Fibroblast of lung (primary cell): Measurements from ENCODE around the gene MMRN2. TPM values are rescaled to one million over a fixed set of nuclear protein-coding genes. Genes with fewer than 3 reads are reported as not detected.

Experiments used
- DNase-seq, 2 donors: peaks; one replicate each; pipeline versions ENCODE4 v3.0.0 to v3.0.0-alpha.2; 2010; ENCODE audit warnings: low read depth in 2 of 2
- H2AFZ ChIP-seq: 2 replicates; pipeline ENCODE4 v1.5.1; 2012; ENCODE audit warnings: low read length, control low read depth, inconsistent platforms
- H3K27ac ChIP-seq: 2 replicates; pipeline ENCODE4 v1.5.1; 2011; ENCODE audit warnings: low read length, control low read depth; ENCODE audit not compliant: insufficient read depth
- H3K27me3 ChIP-seq: 2 replicates; pipeline ENCODE4 v1.5.1; 2011; ENCODE audit warnings: mild to moderate bottlenecking, low read length; ENCODE audit not compliant: control insufficient read depth, insufficient read depth
- H3K36me3 ChIP-seq: 2 replicates; pipeline ENCODE4 v1.5.1; 2011; ENCODE audit warnings: low read length; ENCODE audit not compliant: control insufficient read depth, insufficient read depth
- H3K4me1 ChIP-seq: 2 replicates; pipeline ENCODE4 v1.5.1; 2011; ENCODE audit warnings: low read length; ENCODE audit not compliant: control insufficient read depth, insufficient read depth; ENCODE audit errors: extremely low read depth
- H3K4me2 ChIP-seq: 2 replicates; pipeline ENCODE4 v1.5.1; 2011; ENCODE audit warnings: low read length, control low read depth; ENCODE audit not compliant: insufficient read depth; ENCODE audit errors: extremely low read depth
- H3K4me3 ChIP-seq, 4 experiments: fragments of 200-600 bp in 1 of 4; sonication (generic) in 1 of 4; replicated peaks in 1 of 4; 2 replicates each; pipeline ENCODE4 v1.5.1; 2011 to 2016; ENCODE audit warnings: low read length in 4 of 4, low read depth in 3 of 4, mild to moderate bottlenecking in 3 of 4, control low read depth in 2 of 4, inconsistent platforms in 1 of 4, mixed read lengths in 1 of 4; ENCODE audit not compliant: insufficient read depth in 1 of 4; ENCODE audit errors: control extremely low read depth in 1 of 4
- H3K79me2 ChIP-seq: 2 replicates; pipeline ENCODE4 v1.5.1; 2012; ENCODE audit warnings: mild to moderate bottlenecking, low read length, inconsistent platforms; ENCODE audit not compliant: control insufficient read depth, insufficient read depth
- H3K9ac ChIP-seq: 2 replicates; pipeline ENCODE4 v1.5.1; 2011; ENCODE audit warnings: mild to moderate bottlenecking, low read length, control low read depth; ENCODE audit not compliant: insufficient read depth
- H3K9me3 ChIP-seq: 2 replicates; pipeline ENCODE4 v1.5.1; 2012; ENCODE audit warnings: low read depth, low read length; ENCODE audit not compliant: control insufficient read depth, insufficient read depth
- H4K20me1 ChIP-seq: 2 replicates; pipeline ENCODE4 v1.5.1; 2011; ENCODE audit warnings: low read length; ENCODE audit not compliant: control insufficient read depth, insufficient read depth; ENCODE audit errors: extremely low read depth
- EZH2 ChIP-seq: IDR thresholded peaks from 2 replicates; pipeline ENCODE4 v1.5.1; 2012; ENCODE audit warnings: low read length, control low read depth, mild to moderate bottlenecking; ENCODE audit errors: missing control alignments
- polyA plus RNA-seq, 2 donors: library from polyadenylated mRNA; depleted of rRNA in 1 of 2; stranded (reverse) in 1 of 2; unstranded in 1 of 2; fragments of >200 nt; gene quantifications; 2 replicates each; pipeline ENCODE4 v1.2.1, GENCODE V29; 2011 to 2012; ENCODE audit warnings: missing spikeins in 1 of 2
- total RNA-seq: library from RNA; depleted of rRNA; stranded (reverse); fragments of >200 nt; gene quantifications from 2 replicates; pipeline ENCODE4 v1.2.1, GENCODE V29; 2014
- TF ChIP-seq, protein P1 (sequence below), 2 donors: IDR thresholded peaks in 1 of 2; conservative IDR thresholded peaks in 1 of 2; 1 replicate in 1 of 2; 2 replicates in 1 of 2; pipeline ENCODE4 v1.5.1; 2011 to 2012; ENCODE audit warnings: low read length in 2 of 2, control low read depth in 1 of 2, inconsistent platforms in 1 of 2, low read depth in 1 of 2, mild to moderate bottlenecking in 1 of 2

The MMRN2 gene
- total and polyA plus RNA-seq, 2 donors (not counting 1 experiment from before 2014, with no cell fraction given): 1.5 to 2.1 TPM

DNA sequence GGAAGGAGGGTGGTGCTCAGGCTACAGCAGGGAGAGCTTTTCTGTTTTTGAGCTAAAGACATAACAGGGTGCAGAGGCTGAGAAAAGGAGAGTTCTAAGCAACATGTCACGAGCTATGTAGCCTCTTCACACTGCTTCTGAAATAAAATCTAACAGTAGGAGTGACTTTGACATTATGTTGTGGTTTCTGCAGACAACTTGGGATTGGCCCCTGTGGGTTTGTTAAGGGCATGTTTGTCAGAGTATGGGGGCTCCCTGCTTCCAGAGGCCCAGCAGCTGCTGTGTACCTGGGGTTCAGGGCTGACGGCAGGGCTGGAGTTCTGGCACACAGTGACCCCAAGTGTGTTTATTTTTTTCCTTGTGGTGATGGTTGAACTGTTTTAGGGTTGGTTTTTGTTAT lies 24.7 kb downstream of the MMRN2 start:
- TF ChIP-seq EZH2: no peak
- TF ChIP-seq, protein P1, sequence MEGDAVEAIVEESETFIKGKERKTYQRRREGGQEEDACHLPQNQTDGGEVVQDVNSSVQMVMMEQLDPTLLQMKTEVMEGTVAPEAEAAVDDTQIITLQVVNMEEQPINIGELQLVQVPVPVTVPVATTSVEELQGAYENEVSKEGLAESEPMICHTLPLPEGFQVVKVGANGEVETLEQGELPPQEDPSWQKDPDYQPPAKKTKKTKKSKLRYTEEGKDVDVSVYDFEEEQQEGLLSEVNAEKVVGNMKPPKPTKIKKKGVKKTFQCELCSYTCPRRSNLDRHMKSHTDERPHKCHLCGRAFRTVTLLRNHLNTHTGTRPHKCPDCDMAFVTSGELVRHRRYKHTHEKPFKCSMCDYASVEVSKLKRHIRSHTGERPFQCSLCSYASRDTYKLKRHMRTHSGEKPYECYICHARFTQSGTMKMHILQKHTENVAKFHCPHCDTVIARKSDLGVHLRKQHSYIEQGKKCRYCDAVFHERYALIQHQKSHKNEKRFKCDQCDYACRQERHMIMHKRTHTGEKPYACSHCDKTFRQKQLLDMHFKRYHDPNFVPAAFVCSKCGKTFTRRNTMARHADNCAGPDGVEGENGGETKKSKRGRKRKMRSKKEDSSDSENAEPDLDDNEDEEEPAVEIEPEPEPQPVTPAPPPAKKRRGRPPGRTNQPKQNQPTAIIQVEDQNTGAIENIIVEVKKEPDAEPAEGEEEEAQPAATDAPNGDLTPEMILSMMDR (conservative IDR thresholded peaks at IDR 0.05 in 1 of 2, IDR thresholded peaks at IDR 0.05 in 1 of 2; ENCODE audit: low read depth in 1 of 2, low read length in 2 of 2): no peak

DNA sequence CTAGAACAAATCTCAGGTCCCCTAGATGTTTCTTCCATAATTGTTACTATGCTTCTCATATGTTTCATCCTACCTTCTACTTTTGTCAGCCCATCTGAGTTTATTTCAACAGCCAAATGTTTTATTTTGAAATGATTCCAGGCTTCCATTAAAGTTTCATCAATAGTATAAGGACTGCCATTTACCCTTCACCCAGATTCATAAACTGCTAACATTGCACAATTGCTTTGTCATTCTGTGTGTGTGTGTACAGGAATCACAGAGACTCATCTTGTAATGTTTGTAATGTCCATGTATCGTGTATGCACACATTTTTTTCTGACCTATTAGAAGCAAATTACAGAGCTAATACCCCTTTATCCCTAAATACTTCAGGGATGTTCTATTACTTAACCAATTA lies 25.5 kb downstream of the MMRN2 start:
- no peaks in the 10 kb centered on the region for H3K79me2 ChIP-seq
- H3K4me1 ChIP-seq: no peaks in the 10 kb centered on the region
- H2AFZ ChIP-seq: no peak overlapping the region
- H3K36me3 ChIP-seq: peaks cover 5% of the 10 kb centered on the region
- H3K27ac ChIP-seq: no peak overlapping the region
- H3K4me2 ChIP-seq: no peak overlapping the region
- H3K27me3 ChIP-seq: no peaks in the 10 kb centered on the region
- no peaks in the 10 kb centered on the region for H4K20me1 ChIP-seq
- peak in 1 of 2 donors; percentile 88 for DNase-seq
- TF ChIP-seq EZH2: no peak
- TF ChIP-seq, protein P1 (conservative IDR thresholded peaks at IDR 0.05 in 1 of 2, IDR thresholded peaks at IDR 0.05 in 1 of 2; ENCODE audit: low read depth in 1 of 2, low read length in 2 of 2): no peak
- H3K9ac ChIP-seq: no peak overlapping the region
- H3K9me3 ChIP-seq: no peaks in the 10 kb centered on the region
- no peak overlapping the region for H3K4me3 ChIP-seq

More for the DNA sequence above, 24.7 kb downstream of the MMRN2 start:
- Histone ChIP-seq H3K9ac (no peak overlapping the region), H4K20me1 (no peaks in the 10 kb centered on the region), H3K4me3 (no peak overlapping the region), H3K4me2 (no peak overlapping the region), H2AFZ (no peak overlapping the region), H3K36me3 (peaks cover 5% of the 10 kb centered on the region), H3K79me2 (no peaks in the 10 kb centered on the region), H3K27ac (no peak overlapping the region), H3K4me1 (peaks cover 3% of the 10 kb centered on the region), H3K9me3 (no peaks in the 10 kb centered on the region), H3K27me3 (no peaks in the 10 kb centered on the region)
- DNase-seq: no peak

DNA sequence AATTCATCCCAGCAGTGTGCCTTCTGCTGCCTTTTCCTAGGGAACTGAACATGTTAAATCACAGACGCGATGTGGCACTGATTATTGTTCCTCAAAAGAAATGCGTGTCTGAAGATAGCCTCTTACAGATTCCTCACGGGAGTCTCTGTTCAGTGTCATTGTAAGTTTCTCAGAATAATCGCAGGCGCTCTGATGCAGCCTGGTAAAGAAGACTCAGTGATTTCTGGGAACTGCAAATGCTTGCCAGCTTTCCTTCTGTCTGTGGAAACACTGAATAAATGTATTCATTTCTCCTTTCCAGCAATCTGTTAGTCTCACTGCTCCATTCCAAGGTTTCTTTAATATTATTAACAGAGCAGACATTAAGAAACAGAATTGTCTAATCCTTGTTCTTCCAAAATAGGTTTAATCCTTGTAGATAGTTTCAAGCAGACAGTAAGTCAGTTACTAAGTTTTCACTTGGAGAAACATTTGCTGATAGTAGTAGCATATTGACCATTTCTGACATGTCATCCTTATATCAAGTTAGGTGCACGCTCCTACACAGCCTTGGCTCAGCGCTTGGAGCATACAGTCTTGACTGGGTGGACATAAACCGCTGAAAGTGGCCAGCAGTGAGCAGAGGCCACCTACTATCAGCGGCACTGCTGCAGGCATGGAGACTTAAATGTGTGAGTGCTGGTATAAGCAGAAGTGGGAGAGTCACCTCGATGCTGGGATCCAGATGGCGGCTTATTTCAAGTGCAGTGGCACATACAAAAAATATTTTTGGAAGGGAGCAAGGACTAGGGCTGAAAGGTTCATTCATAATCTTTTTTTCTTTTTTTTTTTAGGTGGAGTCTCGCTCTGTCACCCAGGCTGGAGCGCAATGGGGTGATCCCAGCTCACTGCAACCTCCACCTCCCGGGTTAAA lies 27.7 kb downstream of the MMRN2 start:
- Histone ChIP-seq H3K9ac (no peak overlapping the region), H3K4me2 (no peak overlapping the region), H2AFZ (no peak overlapping the region), H3K36me3 (peaks cover 3% of the 10 kb centered on the region), H3K4me1 (no peaks in the 10 kb centered on the region), H3K4me3 (no peak overlapping the region), H4K20me1 (no peaks in the 10 kb centered on the region), H3K27ac (no peak overlapping the region), H3K27me3 (no peaks in the 10 kb centered on the region), H3K79me2 (no peaks in the 10 kb centered on the region), H3K9me3 (no peaks in the 10 kb centered on the region)
- DNase-seq: no peak
- TF ChIP-seq EZH2: no peak
- TF ChIP-seq, protein P1 (conservative IDR thresholded peaks at IDR 0.05 in 1 of 2, IDR thresholded peaks at IDR 0.05 in 1 of 2; ENCODE audit: low read depth in 1 of 2, low read length in 2 of 2): no peak
